Measurements from ENCODE around the gene FAM180A. TPM values are rescaled to one million over a fixed set of nuclear protein-coding genes. Genes with fewer than 3 reads are reported as not detected.

FAM180A gene
- total RNA-seq (10 to 100 TPM in 1 of 2 donors, under 1 TPM in 1; 0.19 to 10.5 TPM), polyA plus RNA-seq (1 to 10 TPM; 4.1 to 7.0 TPM)

DNA sequence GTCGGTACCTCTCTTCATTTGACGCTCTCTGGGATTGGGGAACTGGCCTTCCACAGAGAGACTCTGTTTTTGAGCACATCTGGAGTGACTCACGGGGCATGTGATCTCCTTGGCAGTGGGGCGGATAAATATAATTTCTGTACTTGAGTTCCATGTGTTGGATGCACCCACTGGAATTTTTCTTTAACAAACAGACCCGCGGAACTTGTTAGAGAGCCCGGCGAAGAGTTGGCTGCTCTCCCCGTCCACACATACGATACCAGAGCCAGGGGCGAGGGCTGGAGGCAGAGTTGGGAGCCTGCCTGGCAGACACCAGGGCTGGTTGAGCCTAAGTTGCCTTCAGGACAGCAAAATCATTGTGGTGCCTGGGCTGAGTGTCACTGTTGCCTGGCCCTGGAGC, at the start of gene FAM180A:
Gene FAM180A (minus strand): TSS at position 44 of the 400 bp plus-strand sequence. CDS start 233 bp downstream, outside the sequence.
- Histone ChIP-seq H3K27me3 (ENCODE audit: control insufficient read depth in 4 of 4, insufficient read depth in 4 of 4, low read length in 3 of 4) (no peaks in the 10 kb centered on the region), H3K9me3 (ENCODE audit: control insufficient read depth in 4 of 4, low read length in 3 of 4) (no peaks in the 10 kb centered on the region), H3K27ac (ENCODE audit: low read depth in 1 of 2, low read length in 2 of 2) (peak within 1 kb of the TSS; percentile 47 to 61), H3K36me3 (ENCODE audit: control insufficient read depth in 4 of 4, insufficient read depth in 3 of 4, low read depth in 1 of 4, low read length in 3 of 4) (no peaks in the 10 kb centered on the region), H3K9ac (ENCODE audit: low read depth in 1 of 2, low read length in 2 of 2) (no peak within 1 kb of the TSS), H3K4me3 (ENCODE audit: low read depth in 1 of 3, low read length in 3 of 3) (peak within 1 kb of the TSS in 1 of 3 donors; percentile 36), H3K4me1 (ENCODE audit: control insufficient read depth in 4 of 4, insufficient read depth in 4 of 4, low read length in 3 of 4) (no peaks in the 10 kb centered on the region)
- DNase-seq (ENCODE audit: low spot score) = no peak
- TF ChIP-seq NR2F2 (IDR thresholded peaks at IDR 0.05) (no peak), RXRA (IDR thresholded peaks at IDR 0.05) (no peak), JUND (IDR thresholded peaks at IDR 0.05) (no peak), YY1 (IDR thresholded peaks at IDR 0.05) (no peak), GABPA (IDR thresholded peaks at IDR 0.05 in 1 of 2, conservative IDR thresholded peaks at IDR 0.05 in 1 of 2) (no peak), FOXA1 (IDR thresholded peaks at IDR 0.05) (no peak), RAD21 (IDR thresholded peaks at IDR 0.05) (no peak), HNF4A (conservative IDR thresholded peaks at IDR 0.05) (no peak), SP1 (IDR thresholded peaks at IDR 0.05) (no peak), HNF4G (IDR thresholded peaks at IDR 0.05) (no peak), FOXA2 (IDR thresholded peaks at IDR 0.05) (no peak), TAF1 (conservative IDR thresholded peaks at IDR 0.05) (no peak), EGR1 (IDR thresholded peaks at IDR 0.05; ENCODE audit: low read depth in 2 of 2) (no peak)
- TF ChIP-seq, protein P1, sequence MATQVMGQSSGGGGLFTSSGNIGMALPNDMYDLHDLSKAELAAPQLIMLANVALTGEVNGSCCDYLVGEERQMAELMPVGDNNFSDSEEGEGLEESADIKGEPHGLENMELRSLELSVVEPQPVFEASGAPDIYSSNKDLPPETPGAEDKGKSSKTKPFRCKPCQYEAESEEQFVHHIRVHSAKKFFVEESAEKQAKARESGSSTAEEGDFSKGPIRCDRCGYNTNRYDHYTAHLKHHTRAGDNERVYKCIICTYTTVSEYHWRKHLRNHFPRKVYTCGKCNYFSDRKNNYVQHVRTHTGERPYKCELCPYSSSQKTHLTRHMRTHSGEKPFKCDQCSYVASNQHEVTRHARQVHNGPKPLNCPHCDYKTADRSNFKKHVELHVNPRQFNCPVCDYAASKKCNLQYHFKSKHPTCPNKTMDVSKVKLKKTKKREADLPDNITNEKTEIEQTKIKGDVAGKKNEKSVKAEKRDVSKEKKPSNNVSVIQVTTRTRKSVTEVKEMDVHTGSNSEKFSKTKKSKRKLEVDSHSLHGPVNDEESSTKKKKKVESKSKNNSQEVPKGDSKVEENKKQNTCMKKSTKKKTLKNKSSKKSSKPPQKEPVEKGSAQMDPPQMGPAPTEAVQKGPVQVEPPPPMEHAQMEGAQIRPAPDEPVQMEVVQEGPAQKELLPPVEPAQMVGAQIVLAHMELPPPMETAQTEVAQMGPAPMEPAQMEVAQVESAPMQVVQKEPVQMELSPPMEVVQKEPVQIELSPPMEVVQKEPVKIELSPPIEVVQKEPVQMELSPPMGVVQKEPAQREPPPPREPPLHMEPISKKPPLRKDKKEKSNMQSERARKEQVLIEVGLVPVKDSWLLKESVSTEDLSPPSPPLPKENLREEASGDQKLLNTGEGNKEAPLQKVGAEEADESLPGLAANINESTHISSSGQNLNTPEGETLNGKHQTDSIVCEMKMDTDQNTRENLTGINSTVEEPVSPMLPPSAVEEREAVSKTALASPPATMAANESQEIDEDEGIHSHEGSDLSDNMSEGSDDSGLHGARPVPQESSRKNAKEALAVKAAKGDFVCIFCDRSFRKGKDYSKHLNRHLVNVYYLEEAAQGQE (IDR thresholded peaks at IDR 0.05) = no peak
- TF ChIP-seq, protein P2, sequence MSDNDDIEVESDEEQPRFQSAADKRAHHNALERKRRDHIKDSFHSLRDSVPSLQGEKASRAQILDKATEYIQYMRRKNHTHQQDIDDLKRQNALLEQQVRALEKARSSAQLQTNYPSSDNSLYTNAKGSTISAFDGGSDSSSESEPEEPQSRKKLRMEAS (IDR thresholded peaks at IDR 0.05) = no peak
- TF ChIP-seq, protein P3, sequence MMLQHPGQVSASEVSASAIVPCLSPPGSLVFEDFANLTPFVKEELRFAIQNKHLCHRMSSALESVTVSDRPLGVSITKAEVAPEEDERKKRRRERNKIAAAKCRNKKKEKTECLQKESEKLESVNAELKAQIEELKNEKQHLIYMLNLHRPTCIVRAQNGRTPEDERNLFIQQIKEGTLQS (IDR thresholded peaks at IDR 0.05) = no peak
- TF ChIP-seq, protein P4, sequence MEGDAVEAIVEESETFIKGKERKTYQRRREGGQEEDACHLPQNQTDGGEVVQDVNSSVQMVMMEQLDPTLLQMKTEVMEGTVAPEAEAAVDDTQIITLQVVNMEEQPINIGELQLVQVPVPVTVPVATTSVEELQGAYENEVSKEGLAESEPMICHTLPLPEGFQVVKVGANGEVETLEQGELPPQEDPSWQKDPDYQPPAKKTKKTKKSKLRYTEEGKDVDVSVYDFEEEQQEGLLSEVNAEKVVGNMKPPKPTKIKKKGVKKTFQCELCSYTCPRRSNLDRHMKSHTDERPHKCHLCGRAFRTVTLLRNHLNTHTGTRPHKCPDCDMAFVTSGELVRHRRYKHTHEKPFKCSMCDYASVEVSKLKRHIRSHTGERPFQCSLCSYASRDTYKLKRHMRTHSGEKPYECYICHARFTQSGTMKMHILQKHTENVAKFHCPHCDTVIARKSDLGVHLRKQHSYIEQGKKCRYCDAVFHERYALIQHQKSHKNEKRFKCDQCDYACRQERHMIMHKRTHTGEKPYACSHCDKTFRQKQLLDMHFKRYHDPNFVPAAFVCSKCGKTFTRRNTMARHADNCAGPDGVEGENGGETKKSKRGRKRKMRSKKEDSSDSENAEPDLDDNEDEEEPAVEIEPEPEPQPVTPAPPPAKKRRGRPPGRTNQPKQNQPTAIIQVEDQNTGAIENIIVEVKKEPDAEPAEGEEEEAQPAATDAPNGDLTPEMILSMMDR (IDR thresholded peaks at IDR 0.05; ENCODE audit: low read depth, low read length, missing input control) = no peak
- TF ChIP-seq, protein P5, sequence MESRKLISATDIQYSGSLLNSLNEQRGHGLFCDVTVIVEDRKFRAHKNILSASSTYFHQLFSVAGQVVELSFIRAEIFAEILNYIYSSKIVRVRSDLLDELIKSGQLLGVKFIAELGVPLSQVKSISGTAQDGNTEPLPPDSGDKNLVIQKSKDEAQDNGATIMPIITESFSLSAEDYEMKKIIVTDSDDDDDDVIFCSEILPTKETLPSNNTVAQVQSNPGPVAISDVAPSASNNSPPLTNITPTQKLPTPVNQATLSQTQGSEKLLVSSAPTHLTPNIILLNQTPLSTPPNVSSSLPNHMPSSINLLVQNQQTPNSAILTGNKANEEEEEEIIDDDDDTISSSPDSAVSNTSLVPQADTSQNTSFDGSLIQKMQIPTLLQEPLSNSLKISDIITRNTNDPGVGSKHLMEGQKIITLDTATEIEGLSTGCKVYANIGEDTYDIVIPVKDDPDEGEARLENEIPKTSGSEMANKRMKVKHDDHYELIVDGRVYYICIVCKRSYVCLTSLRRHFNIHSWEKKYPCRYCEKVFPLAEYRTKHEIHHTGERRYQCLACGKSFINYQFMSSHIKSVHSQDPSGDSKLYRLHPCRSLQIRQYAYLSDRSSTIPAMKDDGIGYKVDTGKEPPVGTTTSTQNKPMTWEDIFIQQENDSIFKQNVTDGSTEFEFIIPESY (IDR thresholded peaks at IDR 0.05) = no peak
- 82% methylated on average over 11 of the region's 11 CpGs for WGBS

All from liver (tissue), 9 donors.